Subcutaneous abdominal adipose tissue (tissue), 5 donors: ENCODE data around the gene RAMP2.

ENCODE experiments used
- H3K27ac ChIP-seq: one replicate; pipeline ENCODE4 v1.7.0; 2013; ENCODE audit warnings: low read depth, mild to moderate bottlenecking, inconsistent platforms, low read length, moderate library complexity
- H3K27me3 ChIP-seq, 5 donors: one replicate each; pipeline ENCODE4 v1.7.0; 2013; ENCODE audit warnings: low read length in 5 of 5, inconsistent platforms in 1 of 5; ENCODE audit not compliant: control insufficient read depth in 5 of 5, insufficient read depth in 4 of 5
- H3K36me3 ChIP-seq, 5 donors: one replicate each; pipeline ENCODE4 v1.7.0; 2013; ENCODE audit warnings: low read length in 5 of 5; ENCODE audit not compliant: control insufficient read depth in 5 of 5, insufficient read depth in 5 of 5
- H3K4me1 ChIP-seq, 5 donors: one replicate each; pipeline ENCODE4 v1.7.0; 2013; ENCODE audit warnings: low read length in 5 of 5, mild to moderate bottlenecking in 3 of 5, moderate library complexity in 1 of 5; ENCODE audit not compliant: control insufficient read depth in 5 of 5, insufficient read depth in 5 of 5
- H3K4me3 ChIP-seq, 5 donors: one replicate each; pipeline ENCODE4 v1.7.0; 2013; ENCODE audit warnings: low read length in 5 of 5, low read depth in 1 of 5
- H3K9ac ChIP-seq, 5 donors: one replicate each; pipeline ENCODE4 v1.7.0; 2013; ENCODE audit warnings: low read length in 5 of 5, mild to moderate bottlenecking in 4 of 5, moderate library complexity in 3 of 5
- H3K9me3 ChIP-seq, 5 donors: one replicate each; pipeline ENCODE4 v1.7.0; 2013; ENCODE audit warnings: low read length in 5 of 5; ENCODE audit not compliant: control insufficient read depth in 5 of 5
- donor health status: healthy.
- donor health status: healthy.
- donor health status: healthy.
- donor health status: healthy.
- donor health status: healthy.

Gene RAMP2

GRCh38 chr17:42798383-42799380 is 37.7 kb downstream of the RAMP2 start, which contains the start of the genes CNTD1 and COA3:
Gene CNTD1, plus strand, starts transcription at chr17:42798861. Its CDS starts 207 bp downstream, at chr17:42799068.
Gene COA3, minus strand, starts transcription at chr17:42798704. Its CDS starts 23 bp downstream, at chr17:42798681.
- Histone ChIP-seq H3K4me3 (peak within 1 kb of the TSS; percentile 88 to 99 (median 98)), H3K27ac (peak within 1 kb of the TSS; percentile 74), H3K9me3 (no peaks in the 10 kb centered on the region), H3K9ac (peak within 1 kb of the TSS; percentile 75 to 100 (median 91)), H3K27me3 (no peaks in the 10 kb centered on the region), H3K4me1 (peaks cover 8 to 23% (median 21%) of the 10 kb centered on the region in 5 donors), H3K36me3 (peaks cover 0 to 12% (median 3%) of the 10 kb centered on the region in 5 donors)

- Histone ChIP-seq H3K4me3 (no peak overlapping the region), H3K9ac (no peak overlapping the region), H3K9me3 (no peaks in the 10 kb centered on the region), H3K27ac (no peak overlapping the region), H3K4me1 (peaks cover 2 to 7% (median 5%) of the 10 kb centered on the region in 5 donors), H3K27me3 (no peaks in the 10 kb centered on the region), H3K36me3 (no peaks in the 10 kb centered on the region)
These were observed 42.3 kb downstream of the RAMP2 start for GRCh38 chr17:42803074-42803883.

- no peaks in the 10 kb centered on the region for H3K27me3 ChIP-seq
- no peaks in the 10 kb centered on the region for H3K9me3 ChIP-seq
- H3K36me3 ChIP-seq = peaks cover under 1 to 4% (median 1%) of the 10 kb centered on the region in 5 donors
- H3K4me3 ChIP-seq = no peak overlapping the region
- H3K9ac ChIP-seq = no peak overlapping the region
- H3K4me1 ChIP-seq = no peaks in the 10 kb centered on the region
- no peak overlapping the region for H3K27ac ChIP-seq
These were observed 43.9 kb downstream of the RAMP2 start for GRCh38 chr17:42804918-42805367.

- Histone ChIP-seq H3K27ac (no peak overlapping the region), H3K4me3 (no peak overlapping the region), H3K9me3 (no peaks in the 10 kb centered on the region), H3K9ac (no peak overlapping the region), H3K27me3 (no peaks in the 10 kb centered on the region), H3K4me1 (no peaks in the 10 kb centered on the region), H3K36me3 (peaks cover 10 to 17% (median 13%) of the 10 kb centered on the region in 5 donors)
These were observed 45.2 kb downstream of the RAMP2 start for GRCh38 chr17:42806249-42806648.

- no peaks in the 10 kb centered on the region for H3K27me3 ChIP-seq
- H3K27ac ChIP-seq = peak overlapping the region; percentile 52
- peaks cover 0 to 1% (median 0%) of the 10 kb centered on the region in 5 donors for H3K4me1 ChIP-seq
- H3K36me3 ChIP-seq = peaks cover 24 to 36% (median 28%) of the 10 kb centered on the region in 5 donors
- no peak overlapping the region for H3K4me3 ChIP-seq
- peak overlapping the region in 1 of 5 donors; percentile 36 for H3K9ac ChIP-seq
- H3K9me3 ChIP-seq = no peaks in the 10 kb centered on the region
These were observed 48.2 kb downstream of the RAMP2 start for GRCh38 chr17:42809250-42809649.
